GM18498 (cell line): ENCODE measurements around the gene LRRC8E.
"Not testable (repeated sequence)": the region's sequence is repeated elsewhere in the genome, so short reads cannot be mapped to it uniquely, and the experiment has no call there.

Experiments used
- ATAC-seq: cut with Tn5 transposase; IDR thresholded peaks from one replicate; pipeline ENCODE4 v1.9.1; 2021; ENCODE audit warnings: mild to moderate bottlenecking, moderate library complexity; ENCODE audit not compliant: unreplicated experiment

The LRRC8E gene

DNA sequence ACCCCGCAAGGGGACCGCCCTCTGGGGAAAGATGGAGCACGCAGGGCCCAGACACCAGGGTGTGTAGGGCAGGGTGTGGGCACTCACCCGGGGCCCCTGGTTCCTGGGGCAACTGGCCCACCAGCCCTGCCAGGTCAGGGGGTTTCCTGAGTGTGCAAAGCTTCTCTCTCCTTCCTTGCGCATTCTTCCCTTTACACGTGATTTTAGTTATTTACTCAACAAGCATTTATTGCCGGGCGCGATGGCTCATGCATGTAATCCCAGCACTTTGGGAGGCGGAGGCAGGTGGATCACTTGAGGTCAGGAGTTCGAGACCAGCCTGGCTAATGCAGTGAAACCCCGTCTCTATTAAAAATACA lies 34.6 kb upstream of the LRRC8E start:
- no peak for ATAC-seq

DNA sequence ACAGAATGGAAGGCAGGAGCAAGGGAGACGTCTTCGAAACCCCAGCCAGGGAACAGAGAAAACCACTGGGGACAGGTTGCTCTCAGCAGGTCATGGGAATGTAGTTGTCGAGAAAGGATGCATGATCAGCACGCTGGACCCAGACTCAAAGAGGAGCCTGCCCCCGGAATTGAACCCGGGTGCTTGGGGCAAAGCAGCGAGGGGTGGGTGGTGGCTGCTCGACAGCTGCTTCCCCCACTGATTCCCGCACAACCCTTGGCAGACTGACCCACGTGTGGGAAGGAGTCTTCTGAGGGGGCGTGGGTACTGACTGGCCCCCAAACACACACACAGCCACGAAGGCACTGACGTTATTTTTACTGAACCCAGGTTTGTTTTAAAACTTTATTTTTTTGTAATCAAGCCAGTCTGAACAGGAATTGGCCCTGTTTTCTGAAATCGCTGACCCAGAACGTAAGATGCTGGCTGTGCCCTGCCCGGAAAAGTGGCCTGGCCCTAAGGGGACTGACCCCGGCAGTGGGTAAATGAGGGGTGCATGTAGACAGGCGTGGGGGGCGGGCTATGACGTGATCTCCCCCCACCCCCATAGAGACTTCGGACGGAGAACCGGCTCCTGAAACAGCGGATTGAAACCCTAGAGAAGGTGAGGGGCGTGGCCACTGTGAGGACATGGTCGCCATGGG lies 32.7 kb upstream of the LRRC8E start:
- no peak for ATAC-seq

DNA sequence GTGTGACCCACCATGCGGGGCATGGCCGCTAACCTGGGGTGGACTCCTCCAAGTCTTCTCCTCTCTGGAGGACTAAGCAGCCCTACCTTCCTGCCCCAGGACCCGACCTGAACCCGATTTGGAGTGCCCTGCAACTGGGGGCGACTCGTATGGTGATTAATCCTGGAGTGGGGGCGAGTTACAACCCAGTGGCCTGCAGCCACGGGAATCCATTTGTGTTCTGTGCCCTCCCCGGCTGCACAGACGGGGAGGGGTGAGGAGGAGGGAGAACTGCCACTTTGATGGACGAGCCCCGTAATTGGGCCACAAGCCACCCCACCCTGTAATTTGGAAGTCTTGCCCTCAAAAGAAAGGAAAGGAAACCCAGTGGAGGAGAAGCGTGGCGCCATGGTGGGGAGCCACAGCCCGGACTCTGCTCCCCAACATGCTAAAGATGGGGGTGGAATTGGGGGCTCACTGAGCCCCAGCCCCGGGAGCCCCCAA lies 32.2 kb upstream of the LRRC8E start:
- ATAC-seq: no peak

DNA sequence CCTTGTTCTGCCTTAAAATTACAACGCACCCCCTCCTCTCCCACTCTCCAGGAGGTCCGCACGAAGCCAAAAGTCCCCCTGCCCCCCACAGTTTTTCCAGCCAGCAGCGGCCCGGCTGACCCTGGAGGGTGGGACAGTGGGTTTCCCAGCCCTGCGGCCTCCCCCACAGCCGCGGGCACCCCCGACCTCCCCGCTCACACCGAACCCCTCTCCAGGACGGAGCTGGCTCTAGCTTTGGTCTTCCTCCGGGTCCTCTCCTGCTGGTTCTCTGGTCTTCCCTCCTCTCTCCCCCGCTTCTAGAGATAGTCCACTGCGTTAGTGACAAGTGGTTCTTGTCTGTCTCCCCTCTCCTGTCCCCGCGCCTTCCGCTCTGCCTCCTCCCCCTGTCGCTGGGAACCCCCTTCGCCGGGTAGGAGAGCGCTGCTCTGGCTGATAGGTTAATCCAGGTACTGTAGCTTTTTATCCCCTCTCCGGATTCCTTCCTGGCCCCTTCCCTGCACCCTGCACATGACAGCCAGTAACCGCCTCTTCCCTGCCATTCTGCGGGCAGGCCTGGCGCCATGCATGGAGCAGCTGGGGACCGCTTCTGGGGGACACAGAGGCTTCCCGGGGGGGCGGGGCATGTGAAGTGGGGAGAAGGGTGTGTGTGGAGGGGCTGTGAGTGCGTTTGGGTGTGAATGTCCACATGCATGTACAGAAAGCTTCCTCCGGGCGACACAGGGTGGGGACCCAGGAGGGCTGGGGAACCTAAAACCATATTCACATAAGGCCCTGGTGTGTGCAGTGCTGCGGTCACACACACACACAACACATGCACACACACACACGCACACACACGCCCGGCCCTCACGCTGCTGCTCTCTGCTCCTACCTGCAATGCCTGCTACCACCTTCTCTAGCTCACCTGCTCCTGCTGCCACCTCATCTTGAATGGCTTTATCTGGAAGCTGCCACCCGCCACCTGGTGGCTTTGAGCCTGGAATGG lies 31.3 kb upstream of the LRRC8E start:
- ATAC-seq: no peak

DNA sequence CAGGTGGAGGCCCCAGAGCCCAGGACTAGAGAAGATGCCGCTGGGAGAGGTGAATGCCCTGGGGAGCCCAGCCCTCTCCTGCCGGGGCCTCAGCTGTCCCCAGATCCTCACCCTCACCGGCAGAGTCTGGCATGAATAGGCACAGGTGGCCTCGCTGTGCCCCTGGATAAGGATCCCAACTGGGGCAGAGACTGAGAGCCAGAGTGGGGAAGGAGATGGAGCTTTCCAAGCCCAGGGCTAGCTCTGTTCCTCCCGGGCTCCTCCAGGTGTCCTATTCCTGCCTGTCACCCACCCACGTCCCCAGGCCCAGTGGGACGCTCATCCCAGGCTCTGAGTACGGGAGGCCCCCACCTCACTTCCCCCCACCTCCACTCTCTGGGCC lies 30.6 kb upstream of the LRRC8E start:
- no peak for ATAC-seq

DNA sequence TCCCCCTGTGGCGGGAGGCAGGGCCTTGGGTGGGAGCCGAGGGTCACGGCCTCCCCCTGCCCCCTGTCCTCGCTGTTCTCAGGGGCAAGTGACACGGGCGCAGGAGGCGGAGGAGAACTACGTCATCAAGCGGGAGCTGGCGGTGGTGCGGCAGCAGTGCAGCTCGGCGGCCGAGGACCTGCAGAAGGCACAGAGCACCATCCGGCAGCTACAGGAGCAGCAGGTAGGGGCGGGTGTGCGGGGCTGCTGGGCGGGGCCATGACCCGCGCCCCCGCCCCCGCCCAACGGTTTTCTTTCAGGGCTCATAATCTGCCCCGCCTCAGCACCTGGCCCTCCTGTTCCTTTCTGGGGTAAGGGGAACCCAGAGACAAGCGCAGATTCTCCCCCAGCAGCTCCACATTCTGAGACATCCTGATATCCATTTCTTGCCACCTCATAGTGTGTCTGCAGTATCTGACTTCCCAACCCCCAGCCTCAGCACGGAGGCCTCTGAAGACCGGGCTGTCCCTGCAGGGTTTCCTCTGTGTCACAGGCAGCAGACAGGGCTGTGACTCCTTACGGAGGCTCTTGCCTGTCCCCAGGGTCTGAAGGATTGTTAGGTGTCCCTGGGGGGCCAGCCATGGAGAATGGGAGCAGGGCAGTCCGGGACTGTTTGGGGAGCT lies 30.1 kb upstream of the LRRC8E start:
- ATAC-seq: no peak

DNA sequence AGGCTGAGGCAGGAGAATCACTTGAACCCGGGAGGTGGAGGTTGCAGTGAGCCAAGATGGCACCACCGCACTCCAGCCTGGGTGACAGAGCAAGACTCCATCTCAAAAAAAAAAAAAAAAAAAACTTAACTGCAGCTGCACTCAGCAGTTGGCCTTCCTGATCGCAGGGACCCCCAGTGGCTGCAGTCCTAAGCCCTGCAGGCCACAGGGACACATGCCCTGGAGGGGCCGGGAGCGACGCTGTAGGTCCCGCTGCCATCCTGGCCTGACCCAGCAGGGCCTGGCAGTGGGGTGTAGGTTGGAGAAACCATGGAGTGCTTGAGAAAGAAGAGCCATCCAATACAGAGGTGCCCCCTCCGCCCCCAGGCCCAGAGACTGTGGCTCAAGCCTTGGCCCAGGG lies 29.2 kb upstream of the LRRC8E start:
- not testable (repeated sequence) for ATAC-seq

DNA sequence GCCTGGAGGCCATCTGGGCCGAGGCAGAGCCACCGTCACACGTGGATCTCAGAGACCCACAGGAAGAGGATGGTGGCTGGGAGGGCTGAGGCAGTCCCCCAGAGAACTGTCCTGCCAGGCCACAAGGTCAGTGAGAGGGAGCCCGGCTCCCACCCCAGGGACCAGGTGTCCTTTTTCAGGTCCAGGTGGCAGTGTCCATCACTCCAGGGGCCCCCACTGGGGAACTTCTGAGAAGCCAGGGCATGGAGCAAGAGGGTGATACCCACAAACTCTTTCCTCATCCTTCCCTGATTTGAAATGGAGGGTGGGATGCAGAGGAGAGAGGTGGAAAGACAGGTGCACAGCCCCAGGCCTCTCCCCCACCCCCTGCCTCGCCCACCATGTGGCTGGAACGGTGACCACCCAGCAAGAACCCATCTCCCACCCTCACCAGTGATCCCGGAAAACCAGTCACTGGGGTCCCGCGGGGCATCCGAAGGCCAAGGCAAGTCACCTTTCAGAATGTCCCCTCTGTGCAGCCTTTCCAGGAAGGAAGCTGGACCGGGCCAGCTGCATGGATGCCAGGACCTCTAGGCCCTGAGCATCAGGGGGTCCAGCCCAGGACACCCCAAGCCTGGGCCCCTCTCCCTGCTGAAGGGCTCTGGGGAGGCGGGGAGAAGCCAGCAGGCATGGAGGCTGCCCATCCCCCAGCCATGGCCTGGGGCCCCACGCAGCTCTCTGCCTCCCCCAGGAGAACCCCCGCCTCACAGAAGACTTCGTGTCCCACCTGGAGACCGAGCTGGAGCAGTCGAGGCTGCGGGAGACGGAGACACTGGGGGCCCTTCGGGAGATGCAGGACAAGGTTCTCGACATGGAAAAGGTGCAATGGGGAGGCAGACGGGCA lies 28.2 kb upstream of the LRRC8E start:
- no peak for ATAC-seq

DNA sequence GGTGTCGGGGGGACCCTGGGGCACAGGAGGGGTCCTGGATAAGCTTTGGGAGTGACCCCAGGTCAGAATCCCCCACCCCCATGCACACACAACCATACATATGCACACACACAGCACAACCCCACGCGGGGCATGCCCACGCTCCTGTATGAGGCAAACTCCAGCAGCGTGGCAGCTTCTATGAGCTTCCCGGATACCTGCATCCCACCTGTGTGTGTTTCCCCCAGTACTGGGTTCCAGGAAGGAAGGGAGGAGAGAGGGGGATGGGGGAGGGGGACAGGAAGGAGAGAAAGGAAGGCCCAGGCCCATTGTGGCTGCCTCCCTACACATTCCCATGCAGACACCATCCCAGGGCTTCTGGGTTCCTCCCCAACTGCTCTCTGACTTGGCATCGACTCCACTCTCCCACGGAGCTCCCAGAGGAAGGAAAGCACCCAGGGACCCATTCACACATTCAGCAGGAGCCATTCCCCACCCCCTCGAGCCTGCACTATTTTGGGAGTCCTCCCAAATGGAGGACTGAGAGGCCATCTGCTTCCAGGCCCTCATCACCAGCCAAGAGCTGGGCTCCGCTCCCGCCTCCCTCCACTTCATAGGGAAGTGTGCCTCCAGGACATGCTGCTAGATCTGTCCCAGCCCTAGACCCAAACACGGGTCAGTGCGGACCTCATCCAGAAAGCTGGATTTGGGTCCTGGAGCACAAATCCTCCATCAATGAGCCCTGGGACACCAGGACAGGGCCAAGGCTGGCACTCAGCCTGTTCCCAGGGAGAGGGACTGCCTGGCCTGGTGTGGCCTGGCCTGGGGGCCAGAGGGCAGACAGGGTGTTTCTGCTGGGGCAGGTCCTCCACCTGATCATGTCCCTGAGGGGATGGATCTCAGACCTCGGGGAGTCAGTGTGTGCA lies 27.3 kb upstream of the LRRC8E start:
- ATAC-seq: no peak

DNA sequence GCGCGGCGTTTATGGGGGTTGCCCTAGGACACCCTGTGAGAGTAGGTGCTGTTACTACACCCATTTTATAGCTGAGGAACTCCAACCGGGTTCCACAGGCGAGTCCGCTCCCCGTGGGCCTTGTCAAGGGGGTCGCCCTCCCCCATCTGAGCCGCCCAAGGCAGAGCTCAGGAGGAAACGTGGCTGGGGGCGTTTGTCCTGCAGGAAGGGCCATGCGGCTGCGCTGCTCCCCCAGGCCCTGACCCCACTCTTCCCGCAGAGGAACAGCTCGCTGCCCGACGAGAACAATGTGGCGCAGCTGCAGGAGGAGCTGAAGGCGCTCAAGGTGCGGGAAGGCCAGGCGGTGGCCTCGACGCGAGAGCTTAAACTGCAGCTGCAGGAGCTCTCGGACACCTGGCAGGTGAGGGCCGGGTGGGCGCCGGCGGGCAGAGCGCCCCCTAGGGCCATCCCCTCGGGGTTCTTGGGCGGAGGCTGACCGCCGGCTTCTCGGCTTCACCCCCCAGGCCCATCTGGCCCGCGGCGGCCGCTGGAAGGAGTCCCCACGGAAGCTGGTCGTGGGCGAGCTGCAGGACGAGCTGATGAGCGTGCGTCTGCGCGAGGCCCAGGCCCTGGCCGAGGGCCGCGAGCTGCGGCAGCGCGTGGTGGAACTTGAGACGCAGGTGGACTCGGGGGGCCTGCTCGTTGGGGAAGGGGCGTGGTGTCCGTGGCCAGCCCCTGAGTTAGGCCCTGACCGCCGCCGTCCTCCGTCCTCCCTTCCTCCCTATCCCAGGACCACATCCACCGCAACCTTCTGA lies 26.5 kb upstream of the LRRC8E start:
- no peak for ATAC-seq

DNA sequence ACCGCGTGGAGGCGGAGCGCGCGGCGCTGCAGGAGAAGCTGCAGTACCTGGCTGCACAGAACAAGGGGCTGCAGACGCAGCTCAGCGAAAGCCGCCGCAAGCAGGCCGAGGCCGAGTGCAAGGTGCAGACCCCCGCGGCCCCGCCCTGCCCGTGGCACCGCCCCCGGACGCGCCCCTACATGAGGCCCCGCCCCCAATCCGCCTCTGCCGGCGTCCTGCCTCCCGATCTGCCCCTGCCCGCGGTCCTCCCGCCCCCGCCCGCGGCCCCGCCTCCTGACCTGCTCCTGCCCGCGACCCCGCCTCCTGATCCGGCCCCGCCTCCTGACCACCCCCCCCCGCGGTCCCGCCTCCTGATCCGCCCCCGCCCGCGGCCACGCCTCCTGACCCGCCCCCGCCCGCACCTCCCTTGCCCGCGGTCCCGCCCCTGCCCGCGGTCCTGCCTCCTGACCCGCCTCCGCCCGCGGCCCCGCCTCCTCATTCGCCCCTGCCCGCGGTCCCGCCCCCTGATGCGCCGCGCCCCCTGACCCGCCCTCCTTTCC lies 25.8 kb upstream of the LRRC8E start:
- ATAC-seq: no peak

DNA sequence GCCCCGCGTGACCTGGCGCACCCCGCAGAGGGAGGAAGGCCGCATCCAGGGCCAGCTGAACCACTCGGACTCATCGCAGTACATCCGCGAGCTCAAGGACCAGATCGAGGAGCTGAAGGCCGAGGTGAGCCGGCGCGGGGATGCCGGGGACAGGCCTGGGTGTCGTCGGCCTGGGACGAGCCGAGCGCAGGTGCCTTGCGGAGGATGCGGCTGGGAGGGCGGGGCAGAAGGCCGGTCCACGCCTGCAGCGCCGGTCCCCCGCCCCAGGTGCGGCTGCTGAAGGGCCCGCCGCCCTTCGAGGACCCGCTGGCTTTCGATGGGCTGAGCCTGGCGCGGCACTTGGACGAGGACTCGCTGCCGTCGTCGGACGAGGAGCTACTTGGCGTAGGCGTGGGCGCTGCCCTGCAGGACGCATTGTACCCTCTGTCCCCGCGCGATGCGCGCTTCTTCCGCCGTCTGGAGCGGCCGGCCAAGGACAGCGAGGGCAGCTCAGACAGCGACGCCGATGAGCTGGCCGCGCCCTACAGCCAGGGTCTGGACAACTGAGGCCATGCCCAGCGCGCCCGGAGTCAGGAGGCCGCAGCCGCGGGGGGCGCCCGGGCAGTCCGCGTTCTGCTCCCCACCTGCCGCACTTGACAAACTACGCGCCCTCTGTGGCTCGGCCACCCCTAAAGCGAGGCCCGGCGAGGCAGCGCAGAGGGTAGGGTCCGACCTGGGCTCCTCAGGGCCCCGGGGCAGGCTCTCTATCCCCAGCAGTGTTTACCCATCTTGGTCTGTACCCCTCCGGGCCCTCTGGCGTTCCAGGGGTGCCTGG lies 24.9 kb upstream of the LRRC8E start:
- ATAC-seq: no peak

DNA sequence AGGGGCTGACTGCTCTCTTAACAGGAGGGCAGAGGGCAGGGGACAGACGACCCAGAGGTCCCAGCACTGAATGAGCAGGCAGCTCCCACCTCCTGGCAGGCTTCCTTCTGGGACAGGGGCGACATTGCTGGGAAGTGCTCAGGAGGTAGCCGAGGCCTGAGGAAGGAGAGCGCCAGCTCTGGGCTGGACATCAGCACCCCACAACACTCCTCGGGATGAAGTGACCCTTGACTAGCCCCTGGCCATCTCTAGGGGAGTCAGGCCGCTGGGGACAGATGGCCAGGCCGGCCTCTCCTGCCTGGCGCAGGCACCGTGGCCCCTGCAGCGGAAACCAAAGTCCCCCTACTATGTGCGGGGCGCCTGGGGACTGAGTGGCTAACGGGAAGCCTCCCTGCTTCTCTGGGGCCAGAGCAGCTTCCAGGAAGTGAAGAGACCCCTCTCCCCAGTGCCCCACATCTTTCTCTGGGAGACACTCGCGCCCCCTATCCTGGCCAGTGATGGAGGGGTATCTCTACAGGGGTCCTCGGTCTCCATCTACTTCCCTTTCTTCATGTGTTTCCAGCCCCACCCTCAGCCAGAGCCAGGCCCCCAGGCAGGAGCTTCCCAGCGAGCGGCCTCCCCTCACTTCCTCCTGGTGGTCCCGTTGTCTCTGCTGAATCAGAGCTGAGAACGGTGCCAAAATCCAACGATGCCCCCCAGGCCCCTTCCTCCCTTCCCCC lies 24.2 kb upstream of the LRRC8E start:
- no peak for ATAC-seq

DNA sequence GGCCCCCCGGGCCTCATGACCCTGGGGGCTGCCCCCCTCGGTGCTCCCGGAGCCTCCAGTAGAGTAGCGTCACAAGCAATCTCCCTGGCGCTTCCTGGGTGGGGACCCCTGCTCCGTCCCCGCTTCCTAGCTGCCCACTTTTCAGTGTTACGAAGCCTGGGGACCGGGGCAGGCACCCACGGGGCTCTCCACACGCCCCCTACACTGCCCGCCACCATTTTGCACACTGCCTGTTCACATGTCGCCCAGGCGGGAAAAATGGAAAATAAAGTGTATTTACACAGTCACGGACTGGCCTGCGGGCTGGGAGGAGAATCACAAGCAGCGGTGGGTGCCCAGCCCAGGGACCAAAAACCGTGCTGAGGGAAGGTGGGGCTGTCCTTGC lies 23.6 kb upstream of the LRRC8E start:
- no peak for ATAC-seq

DNA sequence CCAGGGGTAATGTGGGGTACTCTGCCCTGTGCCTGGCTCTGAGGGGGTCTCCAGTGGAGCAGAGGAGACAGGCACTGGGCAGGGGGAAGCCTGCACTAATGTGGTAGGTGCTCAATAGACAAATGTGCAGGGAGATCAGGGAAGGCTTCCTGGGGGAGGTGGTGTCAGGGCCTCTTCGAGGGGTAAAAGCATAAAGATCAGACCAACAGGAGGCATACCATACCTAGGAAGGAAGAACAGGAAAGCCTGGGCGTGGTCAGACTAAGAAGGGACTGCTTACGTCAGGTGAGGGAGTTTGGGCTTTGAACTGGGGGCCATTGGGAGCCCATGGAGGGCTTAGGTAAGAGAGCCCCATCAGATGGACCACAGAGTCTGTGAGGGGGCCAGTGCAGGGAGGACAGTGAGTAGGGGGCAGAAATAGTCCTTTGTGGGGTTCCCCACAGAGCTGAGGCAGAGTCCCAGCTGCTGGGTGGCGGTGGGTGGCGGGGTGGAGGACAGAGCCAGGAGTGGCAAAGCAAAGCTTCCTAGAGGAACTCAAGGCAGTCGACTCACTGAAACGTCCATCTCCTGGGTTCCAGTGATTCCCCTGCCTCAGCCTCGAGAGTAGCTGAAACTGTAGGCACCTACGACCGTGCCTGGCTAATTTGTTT lies 22.9 kb upstream of the LRRC8E start:
- no peak for ATAC-seq

DNA sequence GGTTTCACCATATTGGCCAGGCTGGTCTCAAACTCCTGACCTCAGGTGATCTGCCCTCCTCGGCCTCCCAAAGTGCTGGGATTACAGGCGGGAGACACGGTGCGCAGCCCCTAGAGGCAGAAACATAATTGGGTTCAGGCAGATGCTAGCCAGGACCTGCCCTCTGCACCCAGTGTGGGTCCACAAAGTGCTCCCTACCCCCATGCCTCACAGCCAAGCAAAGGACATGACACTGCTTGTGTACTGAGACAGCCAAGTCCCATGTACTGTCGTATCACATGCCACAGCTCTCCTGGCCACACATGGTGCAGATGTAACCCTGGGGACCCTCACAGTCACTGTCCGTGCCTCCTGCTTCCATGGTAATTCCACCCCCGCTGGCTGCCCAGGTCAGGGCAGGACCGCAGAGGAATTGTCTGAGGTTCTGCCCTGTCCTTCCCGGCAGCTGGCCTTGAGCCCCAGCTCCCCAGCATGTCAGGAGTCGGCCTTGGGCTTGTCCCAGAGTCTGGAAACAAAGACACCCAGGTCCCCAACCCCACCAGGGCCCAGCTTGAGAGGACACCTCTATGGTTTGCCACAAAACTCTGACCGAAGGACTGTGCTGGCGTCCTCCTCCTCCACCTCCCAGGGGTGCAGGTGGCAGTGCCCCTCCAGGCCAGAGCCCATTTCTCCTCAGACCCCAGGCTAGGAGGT lies 21.8 kb upstream of the LRRC8E start:
- no peak for ATAC-seq
